ENCODE results near the gene ZNF385B.
"Not testable (repeated sequence)": the region's sequence is repeated elsewhere in the genome, so short reads cannot be mapped to it uniquely, and the experiment has no call there.

ZNF385B gene

GRCh38 chr2:179800776-179801175 is 60.6 kb downstream of the ZNF385B start:
- DNase-seq = no peak

- no peak for DNase-seq
These were observed 65.0 kb downstream of the ZNF385B start for GRCh38 chr2:179796213-179797007.

GRCh38 chr2:179793902-179794301 is 67.5 kb downstream of the ZNF385B start:
- DNase-seq = no peak

- DNase-seq = no peak
These were observed 68.2 kb downstream of the ZNF385B start for GRCh38 chr2:179793238-179793637.

GRCh38 chr2:179790235-179791217 is 70.9 kb downstream of the ZNF385B start:
- no peak for DNase-seq

- DNase-seq = no peak
These were observed 73.3 kb downstream of the ZNF385B start for GRCh38 chr2:179788104-179788503.

GRCh38 chr2:179787601-179788000 is 73.8 kb downstream of the ZNF385B start:
- no peak for DNase-seq

- no peak for DNase-seq
These were observed 75.5 kb downstream of the ZNF385B start for GRCh38 chr2:179785902-179786301.

- not testable (repeated sequence) for DNase-seq
These were observed 79.1 kb downstream of the ZNF385B start for GRCh38 chr2:179782346-179782745.

GRCh38 chr2:179773986-179774385 is 87.4 kb downstream of the ZNF385B start:
- DNase-seq = no peak

GRCh38 chr2:179772346-179772745 is 89.1 kb downstream of the ZNF385B start:
- no peak for DNase-seq

- DNase-seq = no peak
These were observed 89.6 kb downstream of the ZNF385B start for GRCh38 chr2:179771791-179772190.

- no peak for DNase-seq
These were observed 91.4 kb downstream of the ZNF385B start for GRCh38 chr2:179770029-179770428.

GRCh38 chr2:179769323-179769722 is 92.1 kb downstream of the ZNF385B start:
- no peak for DNase-seq

GRCh38 chr2:179768765-179769164 is 92.6 kb downstream of the ZNF385B start:
- no peak for DNase-seq

- DNase-seq = no peak
These were observed 95.7 kb downstream of the ZNF385B start for GRCh38 chr2:179765666-179766065.

GRCh38 chr2:179764710-179765109 is 96.7 kb downstream of the ZNF385B start:
- no peak for DNase-seq

GRCh38 chr2:179758636-179759035 is 102.8 kb downstream of the ZNF385B start:
- DNase-seq = no peak

GRCh38 chr2:179751163-179751809 is 110.1 kb downstream of the ZNF385B start:
- no peak for DNase-seq

GRCh38 chr2:179749210-179749609 is 112.2 kb downstream of the ZNF385B start:
- DNase-seq = no peak

- no peak for DNase-seq
These were observed 114.4 kb downstream of the ZNF385B start for GRCh38 chr2:179746981-179747380.

GRCh38 chr2:179745635-179746256 is 115.7 kb downstream of the ZNF385B start:
- DNase-seq = no peak

GRCh38 chr2:179744401-179744800 is 117.0 kb downstream of the ZNF385B start:
- DNase-seq = no peak
